MCF 10A (cell line): ENCODE data around the gene STAT6. TPM values are rescaled to one million over a fixed set of nuclear protein-coding genes. Genes with fewer than 3 reads are reported as not detected.

ENCODE experiments used
- BruUV-seq: library from RNA; stranded (reverse); fragments of 400-500 nt; replicated peaks from 2 replicates; lab custom pipeline; 2021; lab: Mats Ljungman, UMichigan
- CTCF ChIA-PET: fragments of 300-600 bp; sonication (Branson Sonifier 250); formaldehyde crosslinking; extraction: SDS; loops from one replicate; lab custom pipeline; 2021; ENCODE audit warnings: antibody characterized with exemption, inconsistent platforms; lab: Yijun Ruan, JAX
- POLR2A ChIA-PET: fragments of 300-600, 350-650 bp; sonication (Branson Sonifier 250); formaldehyde crosslinking; extraction: SDS; loops from one replicate; lab custom pipeline; 2020; ENCODE audit warnings: antibody characterized with exemption, inconsistent platforms; lab: Yijun Ruan, JAX
- DNase-seq: peaks from one replicate; pipeline ENCODE4 v3.0.0-alpha.2; 2018; ENCODE audit not compliant: unreplicated experiment
- H3K27ac Mint-ChIP-seq: one replicate; pipeline ENCODE4 v1.8.0; 2022; ENCODE audit warnings: mild to moderate bottlenecking, low read depth, mixed read lengths; ENCODE audit not compliant: unreplicated experiment
- H3K27me3 Mint-ChIP-seq: one replicate; pipeline ENCODE4 v1.8.0; 2022; ENCODE audit warnings: mixed read lengths; ENCODE audit not compliant: insufficient read depth, unreplicated experiment
- H3K36me3 Mint-ChIP-seq: one replicate; pipeline ENCODE4 v1.8.0; 2022; ENCODE audit warnings: mild to moderate bottlenecking, moderate library complexity, mixed read lengths; ENCODE audit not compliant: insufficient read depth, unreplicated experiment
- H3K4me1 Mint-ChIP-seq: one replicate; pipeline ENCODE4 v1.8.0; 2022; ENCODE audit warnings: mixed read lengths; ENCODE audit not compliant: insufficient read depth, unreplicated experiment
- H3K4me3 Mint-ChIP-seq: one replicate; pipeline ENCODE4 v1.8.0; 2022; ENCODE audit warnings: mild to moderate bottlenecking, moderate library complexity, mixed read lengths; ENCODE audit not compliant: unreplicated experiment
- H3K9me3 Mint-ChIP-seq: one replicate; pipeline ENCODE4 v1.8.0; 2022; ENCODE audit warnings: mixed read lengths; ENCODE audit not compliant: unreplicated experiment
- intact Hi-C: fragments of 100-400 bp; cut with micrococcal nuclease; formaldehyde crosslinking; loops from 2 replicates; pipeline ENCODE4 v1.14.1; 2022
- total RNA-seq: library from RNA; stranded (reverse); gene quantifications from 2 replicates; pipeline ENCODE4 v1.2.3, GENCODE V29; 2022
- TF ChIP-seq, protein P1 (sequence below): fragments of 200-600 bp; IDR thresholded peaks from one replicate; pipeline ENCODE4 v1.8.0; 2022; ENCODE audit warnings: antibody characterized with exemption, mild to moderate bottlenecking; ENCODE audit not compliant: unreplicated experiment

STAT6 gene
- total RNA-seq, 1 experiment from 2014 or later, result 99.7 TPM

DNA sequence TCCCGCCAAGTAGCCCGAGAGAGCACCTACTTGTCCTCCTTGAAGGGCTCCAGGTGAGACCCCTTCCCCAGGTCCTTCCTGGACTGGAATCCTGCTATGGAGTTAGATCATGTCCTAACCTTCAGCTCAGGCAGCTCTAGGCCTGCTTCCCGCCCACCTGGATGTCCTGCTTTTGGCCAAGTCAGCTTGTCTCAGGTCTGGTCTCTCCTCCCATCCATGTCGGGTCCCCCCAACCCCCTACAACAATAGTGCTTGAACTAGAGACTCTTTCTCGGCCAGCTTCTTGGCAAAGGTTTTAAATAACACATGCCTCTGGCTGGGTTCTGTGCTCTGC lies 18.7 kb downstream of the STAT6 start:
- Mint-ChIP-seq H3K4me3 (peak overlapping the region; percentile 21), H3K4me1 (peaks cover 60% of the 10 kb centered on the region), H3K9me3 (no peaks in the 10 kb centered on the region), H3K27ac (no peak overlapping the region), H3K36me3 (peaks cover 81% of the 10 kb centered on the region), H3K27me3 (no peaks in the 10 kb centered on the region)
- TF ChIP-seq, protein P1, sequence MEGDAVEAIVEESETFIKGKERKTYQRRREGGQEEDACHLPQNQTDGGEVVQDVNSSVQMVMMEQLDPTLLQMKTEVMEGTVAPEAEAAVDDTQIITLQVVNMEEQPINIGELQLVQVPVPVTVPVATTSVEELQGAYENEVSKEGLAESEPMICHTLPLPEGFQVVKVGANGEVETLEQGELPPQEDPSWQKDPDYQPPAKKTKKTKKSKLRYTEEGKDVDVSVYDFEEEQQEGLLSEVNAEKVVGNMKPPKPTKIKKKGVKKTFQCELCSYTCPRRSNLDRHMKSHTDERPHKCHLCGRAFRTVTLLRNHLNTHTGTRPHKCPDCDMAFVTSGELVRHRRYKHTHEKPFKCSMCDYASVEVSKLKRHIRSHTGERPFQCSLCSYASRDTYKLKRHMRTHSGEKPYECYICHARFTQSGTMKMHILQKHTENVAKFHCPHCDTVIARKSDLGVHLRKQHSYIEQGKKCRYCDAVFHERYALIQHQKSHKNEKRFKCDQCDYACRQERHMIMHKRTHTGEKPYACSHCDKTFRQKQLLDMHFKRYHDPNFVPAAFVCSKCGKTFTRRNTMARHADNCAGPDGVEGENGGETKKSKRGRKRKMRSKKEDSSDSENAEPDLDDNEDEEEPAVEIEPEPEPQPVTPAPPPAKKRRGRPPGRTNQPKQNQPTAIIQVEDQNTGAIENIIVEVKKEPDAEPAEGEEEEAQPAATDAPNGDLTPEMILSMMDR, result no peak
- no peak for DNase-seq
- ChIA-PET POLR2A (interaction anchor here (2.0 to 16.5 kb wide), 3 partner anchors 14 to 23 kb away, joined by 6 to 610 read pairs (median 151); partner anchors contain the start of genes NEMP1 and STAT6), CTCF (interaction anchor here (0.6 to 13.9 kb wide), 7 partner anchors 12 to 83 kb away, joined by 3 to 147 read pairs (median 10); partner anchors contain the start of genes NEMP1 and STAT6)
- BruUV-seq, result no TSS peak
- intact Hi-C loops, result no loop called here

DNA sequence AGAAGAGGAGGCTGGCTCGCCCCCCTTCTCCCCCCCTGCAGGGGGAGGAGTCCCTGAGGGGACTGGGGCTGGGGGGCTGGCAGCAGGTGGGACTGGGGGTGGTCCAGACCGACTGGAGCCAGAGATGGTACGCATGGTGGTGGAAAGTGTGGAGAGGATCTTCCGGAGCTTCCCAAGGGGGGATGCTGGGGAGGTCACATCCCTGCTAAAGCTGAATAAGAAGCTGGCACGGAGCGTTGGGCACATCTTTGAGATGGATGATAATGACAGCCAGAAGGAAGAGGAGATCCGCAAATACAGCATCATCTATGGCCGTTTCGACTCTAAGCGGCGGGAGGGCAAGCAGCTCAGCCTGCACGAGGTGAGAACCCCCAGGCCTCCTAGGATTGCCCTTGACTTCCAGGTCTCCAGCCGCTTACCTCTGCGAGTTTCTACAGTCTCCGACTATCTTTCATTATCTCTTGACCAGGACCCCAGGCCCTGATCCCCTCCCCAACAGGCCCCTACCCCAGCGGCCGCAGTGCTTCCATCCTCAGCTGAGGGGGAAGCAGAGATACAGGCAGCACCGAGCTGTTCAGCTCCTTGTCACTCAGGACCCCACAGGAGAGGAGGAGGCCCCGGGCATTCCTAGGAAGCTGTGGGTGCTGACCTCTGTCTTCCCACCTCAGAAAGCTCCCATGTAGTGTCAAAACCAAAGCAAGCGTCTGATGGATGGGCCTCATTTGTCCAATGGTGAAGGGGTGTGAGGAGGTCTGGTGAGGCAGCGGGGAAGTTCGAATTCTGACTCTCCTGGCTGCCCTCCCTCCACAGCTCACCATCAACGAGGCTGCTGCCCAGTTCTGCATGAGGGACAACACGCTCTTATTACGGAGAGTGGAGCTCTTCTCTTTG lies 19.3 kb downstream of the STAT6 start:
- H3K4me3 Mint-ChIP-seq, result peak overlapping the region; percentile 90
- peak overlapping the region; percentile 42 for H3K27ac Mint-ChIP-seq
- TF ChIP-seq, protein P1, result no peak
- BruUV-seq, result no TSS peak
- H3K4me1 Mint-ChIP-seq, result peaks cover 55% of the 10 kb centered on the region
- intact Hi-C loops, result no loop called here
- peaks cover 77% of the 10 kb centered on the region for H3K36me3 Mint-ChIP-seq
- DNase-seq, result no peak
- H3K9me3 Mint-ChIP-seq, result no peaks in the 10 kb centered on the region
- ChIA-PET POLR2A (interaction anchor here (2.0 to 16.5 kb wide), 3 partner anchors 13 to 23 kb away, joined by 6 to 610 read pairs (median 151); partner anchors contain the start of genes NEMP1 and STAT6), CTCF (interaction anchor here (0.6 to 13.9 kb wide), 8 partner anchors 12 to 84 kb away, joined by 3 to 147 read pairs (median 8); partner anchors contain the start of genes NEMP1 and STAT6)
- no peaks in the 10 kb centered on the region for H3K27me3 Mint-ChIP-seq

DNA sequence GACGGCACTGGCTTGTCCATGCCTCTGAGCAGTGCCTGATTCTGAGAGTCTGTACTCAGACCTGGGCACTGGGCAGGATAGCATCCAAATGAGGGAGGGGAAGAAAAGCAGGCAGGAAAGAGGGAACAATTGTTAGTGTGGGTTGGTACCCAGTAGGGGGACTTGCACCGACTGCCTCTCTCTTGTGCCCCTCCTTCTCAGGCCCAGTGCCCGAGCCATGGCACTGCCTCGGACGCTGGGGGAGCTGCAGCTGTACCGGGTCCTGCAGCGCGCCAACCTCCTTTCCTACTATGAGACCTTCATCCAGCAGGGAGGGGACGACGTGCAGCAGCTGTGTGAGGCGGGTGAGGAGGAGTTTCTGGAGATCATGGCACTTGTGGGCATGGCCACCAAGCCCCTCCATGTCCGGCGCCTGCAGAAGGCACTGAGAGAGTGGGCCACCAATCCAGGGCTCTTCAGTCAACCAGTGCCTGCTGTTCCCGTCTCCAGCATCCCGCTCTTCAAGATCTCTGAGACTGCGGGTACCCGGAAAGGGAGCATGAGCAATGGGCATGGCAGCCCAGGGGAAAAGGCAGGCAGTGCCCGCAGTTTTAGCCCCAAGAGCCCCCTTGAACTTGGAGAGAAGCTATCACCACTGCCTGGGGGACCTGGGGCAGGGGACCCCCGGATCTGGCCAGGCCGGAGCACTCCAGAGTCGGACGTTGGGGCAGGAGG lies 20.1 kb downstream of the STAT6 start:
- no peaks in the 10 kb centered on the region for H3K27me3 Mint-ChIP-seq
- intact Hi-C loops, result no loop called here
- no peak for DNase-seq
- TF ChIP-seq, protein P1, result no peak
- H3K36me3 Mint-ChIP-seq, result peaks cover 69% of the 10 kb centered on the region
- peak overlapping the region; percentile 94 for H3K27ac Mint-ChIP-seq
- peaks cover 51% of the 10 kb centered on the region for H3K4me1 Mint-ChIP-seq
- H3K9me3 Mint-ChIP-seq, result no peaks in the 10 kb centered on the region
- H3K4me3 Mint-ChIP-seq, result peak overlapping the region; percentile 90
- BruUV-seq, result no TSS peak
- ChIA-PET CTCF (interaction anchor here (0.6 to 13.9 kb wide), 7 partner anchors 11 to 85 kb away, joined by 4 to 147 read pairs (median 10); partner anchors contain the start of gene STAT6), POLR2A (interaction anchor here (0.7 to 16.5 kb wide), 9 partner anchors 8 to 674 kb away, joined by 3 to 610 read pairs (median 6); partner anchors contain the start of genes NEMP1 and STAT6)
